HFF-Myc (cell line): ENCODE data around the gene LRRC70.

ENCODE experiments used
- DNase-seq: peaks from one replicate; pipeline ENCODE4 v3.0.0-alpha.2; 2011; ENCODE audit warnings: low read depth; ENCODE audit errors: extremely low read depth
- H3K4me3 ChIP-seq: replicated peaks from 2 replicates; pipeline ENCODE4 v1.5.1; 2011; ENCODE audit warnings: low read depth, mild to moderate bottlenecking, control low read depth, low read length
- CTCF ChIP-seq: IDR thresholded peaks from 2 replicates; pipeline ENCODE4 v1.5.1; 2012; ENCODE audit warnings: mild to moderate bottlenecking, low read depth, low read length, control low read depth; ENCODE audit errors: missing control alignments

LRRC70 gene

GRCh38 chr5:62572918-62573514 lies 5.6 kb upstream of the LRRC70 start:
- DNase-seq: no peak
- no peak for TF ChIP-seq CTCF
- H3K4me3 ChIP-seq: no peak overlapping the region

- no peak overlapping the region for H3K4me3 ChIP-seq
- DNase-seq: no peak
- no peak for TF ChIP-seq CTCF
These were observed 4.0 kb upstream of the LRRC70 start for GRCh38 chr5:62574599-62574998.

- TF ChIP-seq CTCF: no peak
- H3K4me3 ChIP-seq: no peak overlapping the region
- no peak for DNase-seq
These were observed 3.6 kb upstream of the LRRC70 start for GRCh38 chr5:62575066-62575465.

GRCh38 chr5:62575489-62575888 lies 3.1 kb upstream of the LRRC70 start:
- DNase-seq: no peak
- no peak overlapping the region for H3K4me3 ChIP-seq
- no peak for TF ChIP-seq CTCF

- no peak overlapping the region for H3K4me3 ChIP-seq
- no peak for TF ChIP-seq CTCF
- DNase-seq: no peak
These were observed 1.9 kb upstream of the LRRC70 start for GRCh38 chr5:62576570-62577170.

GRCh38 chr5:62577488-62577887 lies 1.1 kb upstream of the LRRC70 start:
- TF ChIP-seq CTCF: no peak
- no peak overlapping the region for H3K4me3 ChIP-seq
- DNase-seq: no peak

GRCh38 chr5:62579761-62580160 lies 1.1 kb downstream of the LRRC70 start:
- no peak for TF ChIP-seq CTCF
- no peak overlapping the region for H3K4me3 ChIP-seq
- no peak for DNase-seq
